ENCODE results near the gene DLGAP4. TPM values are rescaled to one million over a fixed set of nuclear protein-coding genes. Genes with fewer than 3 reads are reported as not detected.

Gene DLGAP4
- total RNA-seq, 1 experiment from 2014 or later: 40.3 TPM

DNA sequence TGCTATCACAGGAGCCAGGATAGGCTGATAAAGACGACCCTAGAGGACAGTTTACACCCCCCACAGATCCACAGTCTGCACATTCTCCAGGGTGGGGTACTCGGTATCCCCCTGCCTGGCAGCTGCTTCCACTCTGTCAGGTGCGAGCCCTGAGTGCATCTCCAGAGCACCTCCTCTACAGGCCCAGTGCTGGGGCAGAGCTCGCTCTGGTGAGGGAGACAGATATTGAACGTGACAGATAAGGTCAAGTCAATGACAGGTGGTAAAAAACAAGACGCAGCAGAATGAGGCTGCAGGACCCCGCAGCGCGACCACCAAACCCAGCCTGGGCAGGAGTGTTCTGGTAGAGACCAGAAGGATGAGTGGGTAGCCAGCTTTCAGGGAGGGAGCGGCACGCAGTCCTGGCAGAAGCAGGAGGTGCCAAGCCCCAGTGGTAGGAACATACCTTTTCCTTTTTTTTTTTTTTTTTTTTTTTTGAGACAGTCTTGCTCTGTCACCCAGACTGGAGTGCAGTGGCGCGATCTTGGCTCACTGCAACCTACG is 222.8 kb downstream of the DLGAP4 start:
- BruUV-seq (replicated peaks): no TSS peak
- no peak for TF ChIP-seq JUND (IDR thresholded peaks at IDR 0.05)
- TF ChIP-seq, protein P1, sequence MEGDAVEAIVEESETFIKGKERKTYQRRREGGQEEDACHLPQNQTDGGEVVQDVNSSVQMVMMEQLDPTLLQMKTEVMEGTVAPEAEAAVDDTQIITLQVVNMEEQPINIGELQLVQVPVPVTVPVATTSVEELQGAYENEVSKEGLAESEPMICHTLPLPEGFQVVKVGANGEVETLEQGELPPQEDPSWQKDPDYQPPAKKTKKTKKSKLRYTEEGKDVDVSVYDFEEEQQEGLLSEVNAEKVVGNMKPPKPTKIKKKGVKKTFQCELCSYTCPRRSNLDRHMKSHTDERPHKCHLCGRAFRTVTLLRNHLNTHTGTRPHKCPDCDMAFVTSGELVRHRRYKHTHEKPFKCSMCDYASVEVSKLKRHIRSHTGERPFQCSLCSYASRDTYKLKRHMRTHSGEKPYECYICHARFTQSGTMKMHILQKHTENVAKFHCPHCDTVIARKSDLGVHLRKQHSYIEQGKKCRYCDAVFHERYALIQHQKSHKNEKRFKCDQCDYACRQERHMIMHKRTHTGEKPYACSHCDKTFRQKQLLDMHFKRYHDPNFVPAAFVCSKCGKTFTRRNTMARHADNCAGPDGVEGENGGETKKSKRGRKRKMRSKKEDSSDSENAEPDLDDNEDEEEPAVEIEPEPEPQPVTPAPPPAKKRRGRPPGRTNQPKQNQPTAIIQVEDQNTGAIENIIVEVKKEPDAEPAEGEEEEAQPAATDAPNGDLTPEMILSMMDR (IDR thresholded peaks at IDR 0.05 in 2 of 3, conservative IDR thresholded peaks at IDR 0.05 in 1 of 3; ENCODE audit: borderline replicate concordance in 1 of 3, insufficient read depth in 1 of 3, low read depth in 2 of 3, low read length in 2 of 3): no peak
- no peak for TF ChIP-seq CBX3 (IDR thresholded peaks at IDR 0.05; ENCODE audit: low read depth)
- TF ChIP-seq ELF1 (IDR thresholded peaks at IDR 0.05; ENCODE audit: borderline replicate concordance, low read depth): no peak
- TF ChIP-seq EZH2phosphoT487 (IDR thresholded peaks at IDR 0.05; ENCODE audit: borderline replicate concordance): no peak
- Histone ChIP-seq H3K4me3 (replicated peaks in 1 of 2; ENCODE audit: low read depth in 1 of 2, low read length in 2 of 2) (no peak overlapping the region), H3K79me2 (ENCODE audit: insufficient read depth, low read length) (no peaks in the 10 kb centered on the region), H3K9me3 (ENCODE audit: control insufficient read depth in 1 of 2, insufficient read depth in 1 of 2, low read depth in 1 of 2, low read length in 2 of 2) (no peaks in the 10 kb centered on the region), H2AFZ (ENCODE audit: low read depth, low read length, poor library complexity, severe bottlenecking) (no peak overlapping the region), H3K4me1 (ENCODE audit: control insufficient read depth in 1 of 2, insufficient read depth in 2 of 2, low read length in 2 of 2) (no peaks in the 10 kb centered on the region), H3K36me3 (ENCODE audit: control insufficient read depth in 1 of 2, insufficient read depth in 2 of 2, low read length in 2 of 2) (peaks cover 0 to 15% of the 10 kb centered on the region in 2 experiments; a peak in 3 of 4 replicates), H3K27me3 (ENCODE audit: insufficient read depth, low read length) (no peaks in the 10 kb centered on the region), H3K27ac (ENCODE audit: low read depth, low read length) (no peak overlapping the region), H3K4me2 (ENCODE audit: low read length) (no peak overlapping the region), H3K9ac (ENCODE audit: low read length) (no peak overlapping the region), H3K9me2 (ENCODE audit: insufficient read depth) (no peaks in the 10 kb centered on the region), H4K20me1 (ENCODE audit: insufficient read depth) (no peaks in the 10 kb centered on the region)
- DNase-seq (ENCODE audit: low read depth, low spot score) (no peak), ATAC-seq (no peak)
- ChIA-PET POLR2A (no interaction called here), CTCF (no interaction called here), RAD21 (ENCODE audit: low non-redundant PET in 1 of 2, low total read pairs in 2 of 2, uncharacterized antibody in 2 of 2, unreplicated experiment in 2 of 2) (no interaction called here)
- intact Hi-C loops (cut with micrococcal nuclease): no loop called here

DNA sequence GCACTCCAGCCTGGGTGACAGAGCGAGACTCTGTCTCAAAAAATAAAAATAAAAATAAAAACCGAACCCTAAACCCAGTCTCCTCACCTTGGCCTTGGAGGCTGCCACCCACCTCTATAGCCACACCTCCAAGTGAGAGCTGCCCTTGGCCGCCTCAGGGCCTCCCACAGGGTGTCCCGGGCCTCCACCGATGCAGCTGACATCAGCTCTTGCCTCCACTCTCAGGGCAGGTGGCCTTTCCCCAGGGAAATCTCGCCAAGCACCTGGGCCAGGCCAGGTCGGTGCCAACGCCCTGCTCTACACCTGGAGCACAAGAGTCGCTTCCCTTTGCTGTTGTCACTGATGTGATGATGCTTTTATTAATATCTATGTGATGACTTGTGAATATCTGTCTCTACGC is 226.2 kb downstream of the DLGAP4 start:
- Histone ChIP-seq H3K4me2 (ENCODE audit: low read length) (no peak overlapping the region), H2AFZ (ENCODE audit: low read depth, low read length, poor library complexity, severe bottlenecking) (no peak overlapping the region), H3K4me3 (replicated peaks in 1 of 2; ENCODE audit: low read depth in 1 of 2, low read length in 2 of 2) (no peak overlapping the region), H3K4me1 (ENCODE audit: control insufficient read depth in 1 of 2, insufficient read depth in 2 of 2, low read length in 2 of 2) (no peaks in the 10 kb centered on the region), H3K36me3 (ENCODE audit: control insufficient read depth in 1 of 2, insufficient read depth in 2 of 2, low read length in 2 of 2) (peaks cover 0 to 3% of the 10 kb centered on the region in 2 experiments; a peak in 1 of 4 replicates), H3K9ac (ENCODE audit: low read length) (no peak overlapping the region), H3K9me3 (ENCODE audit: control insufficient read depth in 1 of 2, insufficient read depth in 1 of 2, low read depth in 1 of 2, low read length in 2 of 2) (no peaks in the 10 kb centered on the region), H3K79me2 (ENCODE audit: insufficient read depth, low read length) (no peaks in the 10 kb centered on the region), H3K9me2 (ENCODE audit: insufficient read depth) (no peaks in the 10 kb centered on the region), H4K20me1 (ENCODE audit: insufficient read depth) (no peaks in the 10 kb centered on the region), H3K27me3 (ENCODE audit: insufficient read depth, low read length) (no peaks in the 10 kb centered on the region), H3K27ac (ENCODE audit: low read depth, low read length) (no peak overlapping the region)
- ChIA-PET CTCF (no interaction called here), POLR2A (no interaction called here), RAD21 (ENCODE audit: low non-redundant PET in 1 of 2, low total read pairs in 2 of 2, uncharacterized antibody in 2 of 2, unreplicated experiment in 2 of 2) (no interaction called here)
- BruUV-seq (replicated peaks): no TSS peak
- intact Hi-C loops (cut with micrococcal nuclease): no loop called here
- DNase-seq (ENCODE audit: low read depth, low spot score): no peak
- ATAC-seq: no peak
- no peak for TF ChIP-seq YY1 (IDR thresholded peaks at IDR 0.05; ENCODE audit: extremely low read depth, insufficient replicate concordance, low read depth, low read length)
- TF ChIP-seq EZH2 (IDR thresholded peaks at IDR 0.05): no peak
- TF ChIP-seq, protein P2, sequence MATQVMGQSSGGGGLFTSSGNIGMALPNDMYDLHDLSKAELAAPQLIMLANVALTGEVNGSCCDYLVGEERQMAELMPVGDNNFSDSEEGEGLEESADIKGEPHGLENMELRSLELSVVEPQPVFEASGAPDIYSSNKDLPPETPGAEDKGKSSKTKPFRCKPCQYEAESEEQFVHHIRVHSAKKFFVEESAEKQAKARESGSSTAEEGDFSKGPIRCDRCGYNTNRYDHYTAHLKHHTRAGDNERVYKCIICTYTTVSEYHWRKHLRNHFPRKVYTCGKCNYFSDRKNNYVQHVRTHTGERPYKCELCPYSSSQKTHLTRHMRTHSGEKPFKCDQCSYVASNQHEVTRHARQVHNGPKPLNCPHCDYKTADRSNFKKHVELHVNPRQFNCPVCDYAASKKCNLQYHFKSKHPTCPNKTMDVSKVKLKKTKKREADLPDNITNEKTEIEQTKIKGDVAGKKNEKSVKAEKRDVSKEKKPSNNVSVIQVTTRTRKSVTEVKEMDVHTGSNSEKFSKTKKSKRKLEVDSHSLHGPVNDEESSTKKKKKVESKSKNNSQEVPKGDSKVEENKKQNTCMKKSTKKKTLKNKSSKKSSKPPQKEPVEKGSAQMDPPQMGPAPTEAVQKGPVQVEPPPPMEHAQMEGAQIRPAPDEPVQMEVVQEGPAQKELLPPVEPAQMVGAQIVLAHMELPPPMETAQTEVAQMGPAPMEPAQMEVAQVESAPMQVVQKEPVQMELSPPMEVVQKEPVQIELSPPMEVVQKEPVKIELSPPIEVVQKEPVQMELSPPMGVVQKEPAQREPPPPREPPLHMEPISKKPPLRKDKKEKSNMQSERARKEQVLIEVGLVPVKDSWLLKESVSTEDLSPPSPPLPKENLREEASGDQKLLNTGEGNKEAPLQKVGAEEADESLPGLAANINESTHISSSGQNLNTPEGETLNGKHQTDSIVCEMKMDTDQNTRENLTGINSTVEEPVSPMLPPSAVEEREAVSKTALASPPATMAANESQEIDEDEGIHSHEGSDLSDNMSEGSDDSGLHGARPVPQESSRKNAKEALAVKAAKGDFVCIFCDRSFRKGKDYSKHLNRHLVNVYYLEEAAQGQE (IDR thresholded peaks at IDR 0.05; ENCODE audit: low read depth): no peak
- TF ChIP-seq SIN3A (IDR thresholded peaks at IDR 0.05; ENCODE audit: low read depth): no peak
- TF ChIP-seq JUND (IDR thresholded peaks at IDR 0.05): no peak
- no peak for TF ChIP-seq RAD21 (IDR thresholded peaks at IDR 0.05; ENCODE audit: low read depth)
- TF ChIP-seq CEBPB (IDR thresholded peaks at IDR 0.05; ENCODE audit: low read depth): no peak
- TF ChIP-seq, protein P1 (IDR thresholded peaks at IDR 0.05 in 2 of 3, conservative IDR thresholded peaks at IDR 0.05 in 1 of 3; ENCODE audit: borderline replicate concordance in 1 of 3, insufficient read depth in 1 of 3, low read depth in 2 of 3, low read length in 2 of 3): no peak
- no peak for TF ChIP-seq SP1 (IDR thresholded peaks at IDR 0.05; ENCODE audit: low read depth)
